Activated naive CD8-positive, alpha-beta T cell (primary cell): Measurements from ENCODE around the gene RBM11.
"Not testable (repeated sequence)": the region's sequence is repeated elsewhere in the genome, so short reads cannot be mapped to it uniquely, and the experiment has no call there.

Experiments used
- H3K27ac Mint-ChIP-seq: one replicate; pipeline ENCODE4 v1.8.0; 2021; ENCODE audit warnings: mixed read lengths
- H3K27me3 Mint-ChIP-seq: one replicate; pipeline ENCODE4 v1.8.0; 2021; ENCODE audit warnings: mixed read lengths
- H3K36me3 Mint-ChIP-seq: one replicate; pipeline ENCODE4 v1.8.0; 2021; ENCODE audit warnings: mixed read lengths
- H3K4me1 Mint-ChIP-seq: one replicate; pipeline ENCODE4 v1.8.0; 2021; ENCODE audit warnings: low read depth, mixed read lengths
- H3K4me3 Mint-ChIP-seq: one replicate; pipeline ENCODE4 v1.8.0; 2021; ENCODE audit warnings: mild to moderate bottlenecking, mixed read lengths
- H3K9me3 Mint-ChIP-seq: one replicate; pipeline ENCODE4 v1.8.0; 2021; ENCODE audit warnings: low read depth, mixed read lengths

Gene RBM11

GRCh38 chr21:14215971-14216641, at the start of gene RBM11:
Gene RBM11 (plus strand): TSS chr21:14216157. CDS start chr21:14216187, 30 bp downstream.
- Mint-ChIP-seq H3K4me1 (peaks cover 9% of the 10 kb centered on the region), H3K4me3 (peak within 1 kb of the TSS; percentile 90), H3K9me3 (no peaks in the 10 kb centered on the region), H3K27ac (peak within 1 kb of the TSS; percentile 28), H3K36me3 (no peaks in the 10 kb centered on the region), H3K27me3 (no peaks in the 10 kb centered on the region)

GRCh38 chr21:14166463-14167223, 49.3 kb upstream of the RBM11 start:
- H3K36me3 Mint-ChIP-seq, H3K27ac Mint-ChIP-seq, H3K27me3 Mint-ChIP-seq, H3K4me3 Mint-ChIP-seq, H3K4me1 Mint-ChIP-seq, H3K9me3 Mint-ChIP-seq: not testable (repeated sequence)

GRCh38 chr21:14206222-14206621, 9.7 kb upstream of the RBM11 start:
- Mint-ChIP-seq H3K27me3 (peaks cover 11% of the 10 kb centered on the region), H3K36me3 (no peaks in the 10 kb centered on the region), H3K9me3 (peaks cover 1% of the 10 kb centered on the region), H3K4me1 (no peaks in the 10 kb centered on the region), H3K4me3 (no peak overlapping the region), H3K27ac (no peak overlapping the region)

GRCh38 chr21:14210738-14211137, 5.2 kb upstream of the RBM11 start, which contains the start of gene LIPI:
Gene LIPI (minus strand): TSS chr21:14210955. CDS start chr21:14210845, 110 bp downstream.
- no peaks in the 10 kb centered on the region for H3K9me3 Mint-ChIP-seq
- H3K4me1 Mint-ChIP-seq, result no peaks in the 10 kb centered on the region
- H3K4me3 Mint-ChIP-seq, result no peak within 1 kb of the TSS
- H3K27ac Mint-ChIP-seq, result no peak within 1 kb of the TSS
- no peaks in the 10 kb centered on the region for H3K36me3 Mint-ChIP-seq
- H3K27me3 Mint-ChIP-seq, result peaks cover 10% of the 10 kb centered on the region

- H3K9me3 Mint-ChIP-seq, result no peaks in the 10 kb centered on the region
- no peak overlapping the region for H3K4me3 Mint-ChIP-seq
- H3K27me3 Mint-ChIP-seq, result peaks cover 4% of the 10 kb centered on the region
- no peak overlapping the region for H3K27ac Mint-ChIP-seq
- no peaks in the 10 kb centered on the region for H3K36me3 Mint-ChIP-seq
- peaks cover 9% of the 10 kb centered on the region for H3K4me1 Mint-ChIP-seq
Observed at GRCh38 chr21:14213164-14213563, 2.8 kb upstream of the RBM11 start.

- Mint-ChIP-seq H3K36me3 (peaks cover 17% of the 10 kb centered on the region), H3K4me1 (no peaks in the 10 kb centered on the region), H3K27me3 (no peaks in the 10 kb centered on the region), H3K9me3 (no peaks in the 10 kb centered on the region), H3K4me3 (no peak overlapping the region), H3K27ac (no peak overlapping the region)
Observed at GRCh38 chr21:14223365-14223764, 7.4 kb downstream of the RBM11 start.

GRCh38 chr21:14229399-14229798, 13.4 kb downstream of the RBM11 start:
- peaks cover 10% of the 10 kb centered on the region for H3K9me3 Mint-ChIP-seq
- H3K4me1 Mint-ChIP-seq, result no peaks in the 10 kb centered on the region
- H3K4me3 Mint-ChIP-seq, result no peak overlapping the region
- H3K27me3 Mint-ChIP-seq, result no peaks in the 10 kb centered on the region
- peaks cover 17% of the 10 kb centered on the region for H3K36me3 Mint-ChIP-seq
- no peak overlapping the region for H3K27ac Mint-ChIP-seq

GRCh38 chr21:14235101-14235500, 19.1 kb downstream of the RBM11 start:
- Mint-ChIP-seq H3K27me3 (no peaks in the 10 kb centered on the region), H3K36me3 (peaks cover 6% of the 10 kb centered on the region), H3K9me3 (peaks cover 4% of the 10 kb centered on the region), H3K4me1 (peaks cover 2% of the 10 kb centered on the region), H3K4me3 (no peak overlapping the region), H3K27ac (no peak overlapping the region)

GRCh38 chr21:14236180-14236579, 20.2 kb downstream of the RBM11 start:
- Mint-ChIP-seq H3K4me3 (no peak overlapping the region), H3K9me3 (no peaks in the 10 kb centered on the region), H3K4me1 (peaks cover 9% of the 10 kb centered on the region), H3K27ac (no peak overlapping the region), H3K36me3 (peaks cover 3% of the 10 kb centered on the region), H3K27me3 (no peaks in the 10 kb centered on the region)

GRCh38 chr21:14239281-14239680, 23.3 kb downstream of the RBM11 start:
- peaks cover 19% of the 10 kb centered on the region for H3K4me1 Mint-ChIP-seq
- H3K9me3 Mint-ChIP-seq, result no peaks in the 10 kb centered on the region
- H3K36me3 Mint-ChIP-seq, result peaks cover 3% of the 10 kb centered on the region
- H3K27me3 Mint-ChIP-seq, result no peaks in the 10 kb centered on the region
- no peak overlapping the region for H3K4me3 Mint-ChIP-seq
- no peak overlapping the region for H3K27ac Mint-ChIP-seq

GRCh38 chr21:14241297-14241696, 25.3 kb downstream of the RBM11 start:
- H3K4me3 Mint-ChIP-seq, result no peak overlapping the region
- H3K36me3 Mint-ChIP-seq, result peaks cover under 1% of the 10 kb centered on the region
- H3K9me3 Mint-ChIP-seq, result no peaks in the 10 kb centered on the region
- peak overlapping the region; percentile 79 for H3K27ac Mint-ChIP-seq
- H3K4me1 Mint-ChIP-seq, result peaks cover 19% of the 10 kb centered on the region
- no peaks in the 10 kb centered on the region for H3K27me3 Mint-ChIP-seq

GRCh38 chr21:14243461-14243860, 27.5 kb downstream of the RBM11 start:
- no peak overlapping the region for H3K27ac Mint-ChIP-seq
- H3K36me3 Mint-ChIP-seq, result no peaks in the 10 kb centered on the region
- no peak overlapping the region for H3K4me3 Mint-ChIP-seq
- H3K9me3 Mint-ChIP-seq, result no peaks in the 10 kb centered on the region
- peaks cover 2% of the 10 kb centered on the region for H3K27me3 Mint-ChIP-seq
- H3K4me1 Mint-ChIP-seq, result peaks cover 19% of the 10 kb centered on the region

GRCh38 chr21:14243874-14244273, 27.9 kb downstream of the RBM11 start:
- Mint-ChIP-seq H3K4me1 (peaks cover 19% of the 10 kb centered on the region), H3K27ac (no peak overlapping the region), H3K36me3 (peaks cover 3% of the 10 kb centered on the region), H3K9me3 (no peaks in the 10 kb centered on the region), H3K27me3 (peaks cover 4% of the 10 kb centered on the region), H3K4me3 (no peak overlapping the region)

GRCh38 chr21:14244911-14245310, 29.0 kb downstream of the RBM11 start:
- Mint-ChIP-seq H3K4me3 (no peak overlapping the region), H3K9me3 (no peaks in the 10 kb centered on the region), H3K27me3 (peaks cover 4% of the 10 kb centered on the region), H3K4me1 (peaks cover 17% of the 10 kb centered on the region), H3K27ac (no peak overlapping the region), H3K36me3 (peaks cover 3% of the 10 kb centered on the region)

GRCh38 chr21:14245711-14246110, 29.8 kb downstream of the RBM11 start:
- H3K4me3 Mint-ChIP-seq, result no peak overlapping the region
- H3K27ac Mint-ChIP-seq, result no peak overlapping the region
- peaks cover 4% of the 10 kb centered on the region for H3K27me3 Mint-ChIP-seq
- H3K36me3 Mint-ChIP-seq, result peaks cover 3% of the 10 kb centered on the region
- H3K9me3 Mint-ChIP-seq, result no peaks in the 10 kb centered on the region
- peaks cover 15% of the 10 kb centered on the region for H3K4me1 Mint-ChIP-seq
